Heart left ventricle (tissue), 13 donors: ENCODE measurements around the gene BAZ2B.

Source experiments
- POLR2A ChIP-seq, 2 donors: fragments of 450-650 bp; IDR thresholded peaks; one replicate each; pipeline ENCODE4 v1.6.1; 2017; ENCODE audit warnings: antibody characterized with exemption in 2 of 2, mild to moderate bottlenecking in 2 of 2, moderate library complexity in 2 of 2
- TF ChIP-seq, protein P1 (sequence below), 12 donors: fragments of 200-600 bp; sonication (generic) in 4 of 12; IDR thresholded peaks; one replicate each; pipeline versions ENCODE4 v1.5.0 to v1.8.0; 2018 to 2022; ENCODE audit warnings: antibody characterized with exemption in 12 of 12, mild to moderate bottlenecking in 5 of 12
- donor health status: ischemic (EF 13 %, LVEDD 7.1; RV severe dilation, severe dysfunction).
- donor health status: DM: no; HTN: yes; CAD: no.
- donor health status: DM: no; HTN: no; CAD: no.
- donor health status: ischemic (EF 25% LVEDD 6.9; RV normal size, moderate dysfunction).
- donor health status: ischemic (EF 25% LVEDD 5.7; RV mildly dilated, moderate dysfunction).
- donor health status: ischemic (EF 35%, LVEDD 5.7; RV mildly dilated, moderate dysfunction).
- donor health status: nonischemic (EF 11% LVEDD 7.7; RV severe dilation, severe dysfunction).
- donor health status: DM: yes; HTN: yes; CAD: no.
- donor health status: PGD.
- donor health status: ischemic (EF 29% LVEDD 5.4; RV normal size, mild dysfunction).
- donor health status: nonischemic (EF 23%, LVEDD 6.1; RV moderate dilation, normal function).

DNA sequence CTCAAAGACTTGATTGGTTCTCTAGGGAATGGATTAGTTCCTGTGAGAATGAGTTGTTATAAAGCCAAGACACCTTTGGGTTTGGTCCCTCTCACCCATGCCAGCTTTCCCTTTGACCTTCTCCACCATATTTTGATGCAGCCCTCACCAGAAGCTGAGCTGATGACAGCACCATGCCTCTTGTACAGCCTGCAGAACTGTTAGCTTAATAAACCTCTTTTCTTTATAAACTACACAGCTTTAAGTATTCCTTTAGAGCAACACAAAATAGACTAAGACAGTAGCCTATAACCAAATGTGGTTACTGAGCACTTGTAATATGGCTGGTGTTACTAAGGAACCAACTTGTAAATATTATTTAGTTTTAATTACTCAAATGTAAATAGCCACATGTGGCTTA lies 55.1 kb downstream of the BAZ2B start:
- TF ChIP-seq, protein P1, sequence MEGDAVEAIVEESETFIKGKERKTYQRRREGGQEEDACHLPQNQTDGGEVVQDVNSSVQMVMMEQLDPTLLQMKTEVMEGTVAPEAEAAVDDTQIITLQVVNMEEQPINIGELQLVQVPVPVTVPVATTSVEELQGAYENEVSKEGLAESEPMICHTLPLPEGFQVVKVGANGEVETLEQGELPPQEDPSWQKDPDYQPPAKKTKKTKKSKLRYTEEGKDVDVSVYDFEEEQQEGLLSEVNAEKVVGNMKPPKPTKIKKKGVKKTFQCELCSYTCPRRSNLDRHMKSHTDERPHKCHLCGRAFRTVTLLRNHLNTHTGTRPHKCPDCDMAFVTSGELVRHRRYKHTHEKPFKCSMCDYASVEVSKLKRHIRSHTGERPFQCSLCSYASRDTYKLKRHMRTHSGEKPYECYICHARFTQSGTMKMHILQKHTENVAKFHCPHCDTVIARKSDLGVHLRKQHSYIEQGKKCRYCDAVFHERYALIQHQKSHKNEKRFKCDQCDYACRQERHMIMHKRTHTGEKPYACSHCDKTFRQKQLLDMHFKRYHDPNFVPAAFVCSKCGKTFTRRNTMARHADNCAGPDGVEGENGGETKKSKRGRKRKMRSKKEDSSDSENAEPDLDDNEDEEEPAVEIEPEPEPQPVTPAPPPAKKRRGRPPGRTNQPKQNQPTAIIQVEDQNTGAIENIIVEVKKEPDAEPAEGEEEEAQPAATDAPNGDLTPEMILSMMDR (IDR thresholded peaks at IDR 0.05): no peak
- TF ChIP-seq POLR2A (IDR thresholded peaks at IDR 0.05): no peak
